Panc1 (cell line): ENCODE measurements around the gene RER1. TPM values are rescaled to one million over a fixed set of nuclear protein-coding genes. Genes with fewer than 3 reads are reported as not detected.

ENCODE experiments used
- ATAC-seq: fragments of 200-7000 bp; cut with Tn5 transposase; 2 replicates; pipeline ENCODE4 v1.9.1; 2020; ENCODE audit warnings: mild to moderate bottlenecking, moderate library complexity
- BruUV-seq: library from RNA; stranded (reverse); fragments of 400-500 nt; replicated peaks from 2 replicates; lab custom pipeline; 2021; lab: Mats Ljungman, UMichigan
- CTCF ChIA-PET: fragments of 300-600 bp; sonication (Branson Sonifier 250); formaldehyde crosslinking; loops from one replicate; lab custom pipeline; 2022; ENCODE audit warnings: antibody characterized with exemption; lab: Charles Lee
- POLR2A ChIA-PET: fragments of 300-600 bp; sonication (Branson Sonifier 250); formaldehyde crosslinking; loops from one replicate; lab custom pipeline; 2022; ENCODE audit warnings: antibody characterized with exemption; lab: Charles Lee
- DNase-seq: peaks from one replicate; pipeline ENCODE4 v3.0.0-alpha.2; 2010; ENCODE audit warnings: low read depth, low spot score
- H3K27ac ChIP-seq: 2 replicates; pipeline ENCODE4 v1.5.1; 2011; ENCODE audit warnings: mild to moderate bottlenecking, low read length, inconsistent platforms
- H3K27me3 ChIP-seq: fragments of 200-500 bp; sonication (Bioruptor generic); 2 replicates; pipeline ENCODE4 v1.6.0; 2014; ENCODE audit warnings: low read length, inconsistent platforms; ENCODE audit not compliant: control insufficient read depth, insufficient read depth
- H3K36me3 ChIP-seq: fragments of 200-500 bp; sonication (Bioruptor generic); 2 replicates; pipeline ENCODE4 v1.5.1; 2014; ENCODE audit warnings: inconsistent platforms, mild to moderate bottlenecking, low read length, moderate library complexity; ENCODE audit not compliant: control insufficient read depth, insufficient read depth
- H3K4me1 ChIP-seq: 2 replicates; pipeline ENCODE4 v1.5.1; 2011; ENCODE audit warnings: inconsistent platforms, mild to moderate bottlenecking, low read length, moderate library complexity; ENCODE audit not compliant: control insufficient read depth, insufficient read depth
- H3K4me3 ChIP-seq, 2 experiments: 2 replicates each; pipeline ENCODE4 v1.5.1; 2011 to 2012; ENCODE audit warnings: low read depth in 2 of 2, low read length in 2 of 2, mild to moderate bottlenecking in 2 of 2, inconsistent platforms in 1 of 2, moderate library complexity in 1 of 2
- H3K9me3 ChIP-seq: fragments of 200-500 bp; sonication (Bioruptor generic); 2 replicates; pipeline ENCODE4 v1.5.1; 2014; ENCODE audit warnings: low read depth, mild to moderate bottlenecking, inconsistent platforms, low read length, moderate library complexity; ENCODE audit not compliant: control insufficient read depth, insufficient read depth
- CTCF ChIP-seq: fragments of 450-650 bp; IDR thresholded peaks from 2 replicates; pipeline ENCODE4 v1.5.1; 2017; ENCODE audit warnings: mild to moderate bottlenecking
- POLR2AphosphoS5 ChIP-seq: IDR thresholded peaks from 2 replicates; pipeline ENCODE4 v1.6.1; 2012; ENCODE audit warnings: mild to moderate bottlenecking, low read depth, low read length, moderate library complexity
- REST ChIP-seq, 2 experiments: IDR thresholded peaks; 2 replicates each; pipeline ENCODE4 v1.6.1; 2011 to 2012; ENCODE audit warnings: low read depth in 2 of 2, control low read depth in 1 of 2, low read length in 1 of 2, mild to moderate bottlenecking in 1 of 2, moderate library complexity in 1 of 2; ENCODE audit not compliant: insufficient read depth in 1 of 2
- SIN3A ChIP-seq: IDR thresholded peaks from 2 replicates; pipeline ENCODE4 v1.6.1; 2012; ENCODE audit warnings: low read depth, mild to moderate bottlenecking, low read length, moderate library complexity, borderline replicate concordance; ENCODE audit not compliant: insufficient read depth
- TCF7L2 ChIP-seq: IDR thresholded peaks from 2 replicates; pipeline ENCODE4 v1.6.1; 2011; ENCODE audit warnings: mild to moderate bottlenecking, low read depth, low read length, inconsistent platforms
- in situ Hi-C: cut with HindIII; loops from 2 replicates; pipeline ENCODE4 v1.10.0; 2016; ENCODE audit warnings: low sequenced_read_pairs, low pct_unique_long_range_greater_than_20kb
- intact Hi-C: fragments of 100-400 bp; cut with micrococcal nuclease; formaldehyde crosslinking; loops from one replicate; pipeline ENCODE4 v1.10.0; 2022; ENCODE audit not compliant: unreplicated experiment
- total RNA-seq: library from RNA; stranded (reverse); gene quantifications from one replicate; pipeline ENCODE4 v1.2.1, GENCODE V29; 2021; ENCODE audit not compliant: unreplicated experiment

The RER1 gene
- total RNA-seq, 1 experiment from 2014 or later: 235 TPM

GRCh38 chr1:2353551-2354438 lies 37.8 kb upstream of the RER1 start:
- ATAC-seq: no peak
- CTCF ChIA-PET: no interaction called here

GRCh38 chr1:2354511-2355372 lies 36.9 kb upstream of the RER1 start:
- H3K4me3 ChIP-seq: no peak overlapping the region

More at GRCh38 chr1:2353551-2354438, 37.8 kb upstream of the RER1 start:
- DNase-seq: no peak
- Histone ChIP-seq H3K27me3 (no peaks in the 10 kb centered on the region), H3K36me3 (no peaks in the 10 kb centered on the region), H3K27ac (no peak overlapping the region), H3K4me1 (no peaks in the 10 kb centered on the region; the same call in 1 of the 2 replicates), H3K9me3 (no peaks in the 10 kb centered on the region), H3K4me3 (no peak overlapping the region)
- in situ Hi-C loops (no loop called here), intact Hi-C loops (no loop called here)
- no TSS peak for BruUV-seq
- no peak for TF ChIP-seq CTCF
- POLR2A ChIA-PET: interaction anchor here (0.5 kb wide), 1 partner anchor 10 kb away, joined by 4 read pairs; no protein-coding TSS in a partner anchor

More at GRCh38 chr1:2354511-2355372, 36.9 kb upstream of the RER1 start:
- Histone ChIP-seq H3K27me3 (no peaks in the 10 kb centered on the region), H3K9me3 (no peaks in the 10 kb centered on the region), H3K27ac (no peak overlapping the region), H3K36me3 (no peaks in the 10 kb centered on the region), H3K4me1 (no peaks in the 10 kb centered on the region; the same call in 1 of the 2 replicates)
- no TSS peak for BruUV-seq
- ChIA-PET CTCF (interaction anchor here (0.6 kb wide), 1 partner anchor 666 kb away, joined by 3 read pairs; no protein-coding TSS in a partner anchor), POLR2A (interaction anchor here (0.5 kb wide), 1 partner anchor 9 kb away, joined by 4 read pairs; no protein-coding TSS in a partner anchor)
- DNase-seq: no peak
- TF ChIP-seq CTCF (no peak), TCF7L2 (no peak), POLR2AphosphoS5 (no peak), SIN3A (no peak), REST (IDR thresholded peaks at IDR 0.05; ENCODE audit: insufficient read depth in 1 of 2, low read depth in 2 of 2, low read length in 1 of 2) (no peak)
- ATAC-seq: no peak
- in situ Hi-C loops: no loop called here
- intact Hi-C loops: no loop called here
